ENCODE measurements around the gene TSFM. TPM values are rescaled to one million over a fixed set of nuclear protein-coding genes. Genes with fewer than 3 reads are reported as not detected.

The TSFM gene
- total RNA-seq, 1 donor from 2014 or later, result 24.3 TPM

- peaks cover 14% of the 10 kb centered on the region for H3K4me1 ChIP-seq
- intact Hi-C loops (cut with DNase I), result no loop called here
- H3K27ac ChIP-seq, result no peak overlapping the region
- H3K4me3 ChIP-seq, result no peak overlapping the region
- peaks cover 14% of the 10 kb centered on the region for H3K36me3 ChIP-seq
- ATAC-seq (no peak), DNase-seq (no peak)
- peaks cover 23% of the 10 kb centered on the region for H3K27me3 ChIP-seq
- no peaks in the 10 kb centered on the region for H3K9me3 ChIP-seq
- peak; percentile 47 for TF ChIP-seq CTCF (IDR thresholded peaks at IDR 0.05)
Observed at GRCh38 chr12:57759360-57759980, 23.1 kb upstream of the TSFM start.

- no peak overlapping the region for H3K27ac ChIP-seq
- no peaks in the 10 kb centered on the region for H3K9me3 ChIP-seq
- no peak for TF ChIP-seq CTCF (IDR thresholded peaks at IDR 0.05)
- peaks cover 22% of the 10 kb centered on the region for H3K4me1 ChIP-seq
- H3K27me3 ChIP-seq, result peaks cover 33% of the 10 kb centered on the region
- peaks cover 14% of the 10 kb centered on the region for H3K36me3 ChIP-seq
- ATAC-seq (no peak), DNase-seq (no peak)
- no peak overlapping the region for H3K4me3 ChIP-seq
- intact Hi-C loops (cut with DNase I), result no loop called here
Observed at GRCh38 chr12:57760347-57760982, 22.1 kb upstream of the TSFM start.

GRCh38 chr12:57761391-57761998 lies 21.1 kb upstream of the TSFM start:
- no peak for TF ChIP-seq CTCF (IDR thresholded peaks at IDR 0.05)
- DNase-seq (no peak), ATAC-seq (no peak)
- peaks cover 14% of the 10 kb centered on the region for H3K36me3 ChIP-seq
- intact Hi-C loops (cut with DNase I), result no loop called here
- H3K27me3 ChIP-seq, result peaks cover 40% of the 10 kb centered on the region
- peaks cover 24% of the 10 kb centered on the region for H3K4me1 ChIP-seq
- H3K9me3 ChIP-seq, result no peaks in the 10 kb centered on the region
- no peak overlapping the region for H3K4me3 ChIP-seq
- H3K27ac ChIP-seq, result no peak overlapping the region

- H3K9me3 ChIP-seq, result no peaks in the 10 kb centered on the region
- H3K4me3 ChIP-seq, result no peak overlapping the region
- H3K4me1 ChIP-seq, result peaks cover 27% of the 10 kb centered on the region
- intact Hi-C loops (cut with DNase I), result no loop called here
- peaks cover 46% of the 10 kb centered on the region for H3K27me3 ChIP-seq
- H3K27ac ChIP-seq, result no peak overlapping the region
- peaks cover 14% of the 10 kb centered on the region for H3K36me3 ChIP-seq
- no peak for ATAC-seq
- DNase-seq, result no peak
- TF ChIP-seq CTCF (IDR thresholded peaks at IDR 0.05), result no peak
Observed at GRCh38 chr12:57762463-57762862, 20.1 kb upstream of the TSFM start.

GRCh38 chr12:57763881-57764661 lies 18.5 kb upstream of the TSFM start:
- Histone ChIP-seq H3K27me3 (peaks cover 46% of the 10 kb centered on the region), H3K4me3 (no peak overlapping the region), H3K4me1 (peaks cover 27% of the 10 kb centered on the region), H3K27ac (no peak overlapping the region), H3K9me3 (no peaks in the 10 kb centered on the region), H3K36me3 (peaks cover 9% of the 10 kb centered on the region)
- intact Hi-C loops (cut with DNase I), result no loop called here
- DNase-seq (no peak), ATAC-seq (no peak)
- TF ChIP-seq CTCF (IDR thresholded peaks at IDR 0.05), result no peak
